K562 treated with DMSO at 1 percent for 12 hours (cell line): ENCODE data around the gene PPM1B. TPM values are rescaled to one million over a fixed set of nuclear protein-coding genes. Genes with fewer than 3 reads are reported as not detected.

Source experiments
- total RNA-seq: library from RNA; unstranded; fragments of 300-600 nt; gene quantifications from 2 replicates; pipeline ENCODE4 v1.2.3, GENCODE V29; 2022; ENCODE audit not compliant: insufficient read depth

Gene PPM1B
- total RNA-seq = 11.6 and 29.0 TPM in 2 replicates

GRCh38 chr2:44168681-44169154 lies at the start of gene PPM1B:
TSS of gene PPM1B (plus strand) at chr2:44168875. CDS start at chr2:44201200, 32,325 bp downstream.

Other genes with a start within 250 kb of the PPM1B start
- gene LRPPRC, start 172.9 kb upstream of the PPM1B start, total RNA-seq = 25.1 and 69.0 TPM in 2 replicates
- not detected in 2 replicates for gene SLC3A1, start 106.6 kb downstream of the PPM1B start, total RNA-seq
- 6.7 and 29.9 TPM in 2 replicates for gene PREPL, start 192.6 kb downstream of the PPM1B start, total RNA-seq
- 5.0 and 5.4 TPM in 2 replicates for gene CAMKMT, start 193.1 kb downstream of the PPM1B start, total RNA-seq